ENCODE results near the gene NACC2. TPM values are rescaled to one million over a fixed set of nuclear protein-coding genes. Genes with fewer than 3 reads are reported as not detected.

Gene NACC2
- total RNA-seq, 2 experiments from 2014 or later = 6.0 to 6.2 TPM

GRCh38 chr9:136013524-136014034, 81.5 kb downstream of the NACC2 start:
- H3K36me3 Mint-ChIP-seq (ENCODE audit: low read depth) = no peaks in the 10 kb centered on the region
- POLR2A ChIA-PET = no interaction called here
- CTCF ChIA-PET = no interaction called here
- TF ChIP-seq, protein P1, sequence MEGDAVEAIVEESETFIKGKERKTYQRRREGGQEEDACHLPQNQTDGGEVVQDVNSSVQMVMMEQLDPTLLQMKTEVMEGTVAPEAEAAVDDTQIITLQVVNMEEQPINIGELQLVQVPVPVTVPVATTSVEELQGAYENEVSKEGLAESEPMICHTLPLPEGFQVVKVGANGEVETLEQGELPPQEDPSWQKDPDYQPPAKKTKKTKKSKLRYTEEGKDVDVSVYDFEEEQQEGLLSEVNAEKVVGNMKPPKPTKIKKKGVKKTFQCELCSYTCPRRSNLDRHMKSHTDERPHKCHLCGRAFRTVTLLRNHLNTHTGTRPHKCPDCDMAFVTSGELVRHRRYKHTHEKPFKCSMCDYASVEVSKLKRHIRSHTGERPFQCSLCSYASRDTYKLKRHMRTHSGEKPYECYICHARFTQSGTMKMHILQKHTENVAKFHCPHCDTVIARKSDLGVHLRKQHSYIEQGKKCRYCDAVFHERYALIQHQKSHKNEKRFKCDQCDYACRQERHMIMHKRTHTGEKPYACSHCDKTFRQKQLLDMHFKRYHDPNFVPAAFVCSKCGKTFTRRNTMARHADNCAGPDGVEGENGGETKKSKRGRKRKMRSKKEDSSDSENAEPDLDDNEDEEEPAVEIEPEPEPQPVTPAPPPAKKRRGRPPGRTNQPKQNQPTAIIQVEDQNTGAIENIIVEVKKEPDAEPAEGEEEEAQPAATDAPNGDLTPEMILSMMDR (IDR thresholded peaks at IDR 0.05) = no peak
- H3K27me3 Mint-ChIP-seq = no peaks in the 10 kb centered on the region
- intact Hi-C loops (cut with micrococcal nuclease) = no loop called here
- H3K4me3 Mint-ChIP-seq = no peak overlapping the region
- ATAC-seq (no peak), DNase-seq (no peak)
- no peaks in the 10 kb centered on the region for H3K9me3 Mint-ChIP-seq
- no peak overlapping the region for H3K27ac Mint-ChIP-seq
- no peaks in the 10 kb centered on the region for H3K4me1 Mint-ChIP-seq (ENCODE audit: low read depth)

- ChIA-PET CTCF (no interaction called here), POLR2A (no interaction called here)
- no peaks in the 10 kb centered on the region for H3K27me3 Mint-ChIP-seq
- H3K9me3 Mint-ChIP-seq = no peaks in the 10 kb centered on the region
- TF ChIP-seq, protein P1 (IDR thresholded peaks at IDR 0.05) = no peak
- no peak overlapping the region for H3K27ac Mint-ChIP-seq
- H3K4me3 Mint-ChIP-seq = no peak overlapping the region
- DNase-seq (no peak), ATAC-seq (no peak)
- intact Hi-C loops (cut with micrococcal nuclease) = no loop called here
- H3K36me3 Mint-ChIP-seq (ENCODE audit: low read depth) = no peaks in the 10 kb centered on the region
- no peaks in the 10 kb centered on the region for H3K4me1 Mint-ChIP-seq (ENCODE audit: low read depth)
Observed at GRCh38 chr9:136013116-136013515, 82.0 kb downstream of the NACC2 start.

- Mint-ChIP-seq H3K27ac (no peak overlapping the region), H3K27me3 (no peaks in the 10 kb centered on the region), H3K36me3 (ENCODE audit: low read depth) (no peaks in the 10 kb centered on the region), H3K4me1 (ENCODE audit: low read depth) (no peaks in the 10 kb centered on the region), H3K9me3 (no peaks in the 10 kb centered on the region), H3K4me3 (no peak overlapping the region)
- ChIA-PET POLR2A (no interaction called here), CTCF (no interaction called here)
- TF ChIP-seq, protein P1 (IDR thresholded peaks at IDR 0.05) = no peak
- intact Hi-C loops (cut with micrococcal nuclease) = no loop called here
- ATAC-seq (no peak), DNase-seq (no peak)
Observed at GRCh38 chr9:136012651-136013050, 82.4 kb downstream of the NACC2 start.

DNA sequence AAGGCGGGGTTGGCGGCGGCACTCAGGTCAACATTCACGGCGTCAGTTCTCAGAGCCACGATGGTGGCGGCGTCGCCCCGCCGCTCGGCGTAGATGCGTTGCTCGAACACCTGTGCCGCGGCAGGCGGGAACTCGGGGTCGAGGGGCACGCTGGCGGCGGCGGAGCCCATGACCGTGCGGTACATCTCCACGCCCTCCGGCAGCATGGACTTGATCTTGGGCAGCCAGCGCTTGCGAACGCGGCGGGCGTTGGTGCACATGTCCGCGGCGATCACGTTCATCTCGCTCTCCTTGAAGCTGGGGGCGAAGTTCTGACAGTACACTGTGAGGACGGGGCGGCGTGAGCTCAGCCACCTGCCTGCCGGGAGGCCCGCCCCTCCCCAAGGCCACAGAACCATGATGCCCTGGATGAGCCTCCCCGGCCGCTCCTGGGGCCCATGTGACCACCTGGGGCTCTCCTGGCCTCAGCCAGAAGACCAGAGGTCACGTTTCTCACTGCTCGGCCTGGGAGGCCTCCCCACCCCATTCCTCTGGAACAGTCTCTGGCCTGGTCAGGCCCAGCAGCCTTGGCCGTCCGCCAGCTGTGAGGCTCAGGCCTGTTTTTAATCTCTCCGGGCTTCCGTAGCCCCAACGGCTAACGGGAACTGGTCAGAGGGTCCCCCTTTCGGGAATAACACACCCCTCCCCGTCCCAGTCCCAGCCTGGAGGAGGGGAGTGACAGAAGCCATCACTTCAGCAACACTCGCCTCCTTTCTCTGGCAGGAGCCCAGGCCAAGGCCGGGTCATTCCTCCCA, 83.2 kb downstream of the NACC2 start:
- ChIA-PET CTCF (no interaction called here), POLR2A (no interaction called here)
- TF ChIP-seq, protein P1 (IDR thresholded peaks at IDR 0.05) = no peak
- Mint-ChIP-seq H3K27me3 (no peaks in the 10 kb centered on the region), H3K4me1 (ENCODE audit: low read depth) (no peaks in the 10 kb centered on the region), H3K36me3 (ENCODE audit: low read depth) (no peaks in the 10 kb centered on the region), H3K27ac (no peak overlapping the region), H3K4me3 (no peak overlapping the region), H3K9me3 (no peaks in the 10 kb centered on the region)
- intact Hi-C loops (cut with micrococcal nuclease) = no loop called here
- ATAC-seq = no peak
- DNase-seq = no peak

GRCh38 chr9:136011376-136011702, 83.8 kb downstream of the NACC2 start:
- no peak for ATAC-seq
- no peak for DNase-seq
- ChIA-PET POLR2A (no interaction called here), CTCF (no interaction called here)
- intact Hi-C loops (cut with micrococcal nuclease) = no loop called here
- TF ChIP-seq, protein P1 (IDR thresholded peaks at IDR 0.05) = no peak
- no peaks in the 10 kb centered on the region for H3K36me3 Mint-ChIP-seq (ENCODE audit: low read depth)
- H3K4me3 Mint-ChIP-seq = no peak overlapping the region
- H3K27me3 Mint-ChIP-seq = no peaks in the 10 kb centered on the region
- H3K9me3 Mint-ChIP-seq = no peaks in the 10 kb centered on the region
- H3K27ac Mint-ChIP-seq = no peak overlapping the region
- H3K4me1 Mint-ChIP-seq (ENCODE audit: low read depth) = no peaks in the 10 kb centered on the region

All from activated CD8-positive, alpha-beta T cell treated with anti-CD3 and anti-CD28 coated beads for 36 hours (primary cell).